HCT116 (cell line): Measurements from ENCODE around the gene PRKAG1. TPM values are rescaled to one million over a fixed set of nuclear protein-coding genes. Genes with fewer than 3 reads are reported as not detected.

ENCODE experiments used
- ATAC-seq: fragments of 200-7000 bp; cut with Tn5 transposase; 2 replicates; pipeline ENCODE4 v1.9.1; 2020; ENCODE audit warnings: mild to moderate bottlenecking, moderate library complexity
- BruUV-seq: library from RNA; stranded (reverse); fragments of 400-500 nt; replicated peaks from 2 replicates; lab custom pipeline; 2021; lab: Mats Ljungman, UMichigan
- CTCF ChIA-PET: fragments of 300-600 bp; sonication (Branson Sonifier 250); formaldehyde crosslinking; loops from one replicate; lab custom pipeline; 2021; ENCODE audit warnings: antibody characterized with exemption; lab: Charles Lee
- POLR2A ChIA-PET: fragments of 300-600, 350-600 bp; sonication (Branson Sonifier 250); formaldehyde crosslinking; loops from one replicate; lab custom pipeline; 2021; ENCODE audit warnings: antibody characterized with exemption; lab: Charles Lee
- RAD21 ChIA-PET, 2 experiments: fragments of 300-600 bp; sonication (Branson Sonifier 250); formaldehyde crosslinking; loops; one replicate each; lab custom pipeline; 2023; ENCODE audit warnings: low total read pairs in 2 of 2; ENCODE audit not compliant: uncharacterized antibody in 2 of 2, unreplicated experiment in 2 of 2, low non-redundant PET in 1 of 2; lab: Charles Lee
- DNase-seq: peaks from one replicate; pipeline ENCODE4 v3.0.0-alpha.2; 2010; ENCODE audit warnings: low read depth, low spot score
- H2AFZ ChIP-seq: fragments of 200-600 bp; shearing (Covaris generic), sonication (generic); 2 replicates; pipeline ENCODE4 v1.6.1; 2017; ENCODE audit warnings: low read depth, mixed run types, mixed read lengths, antibody characterized with exemption, low read length; ENCODE audit not compliant: poor library complexity, severe bottlenecking
- H3K27ac ChIP-seq: 2 replicates; pipeline ENCODE4 v1.5.1; 2012; ENCODE audit warnings: low read depth, low read length
- H3K27me3 ChIP-seq: fragments of 200-600 bp; sonication (generic); 2 replicates; pipeline ENCODE4 v1.6.1; 2016; ENCODE audit warnings: mixed run types, low read length, mixed read lengths; ENCODE audit not compliant: insufficient read depth
- H3K36me3 ChIP-seq, 2 experiments: fragments of 200-500 bp in 1 of 2; fragments of 200-600 bp in 1 of 2; sonication (Bioruptor generic) in 1 of 2; sonication (generic) in 1 of 2; 2 replicates each; pipeline versions ENCODE4 v1.5.1 to v1.6.1; 2014 to 2016; ENCODE audit warnings: low read length in 2 of 2, inconsistent platforms in 1 of 2, mixed read lengths in 1 of 2, mixed run types in 1 of 2; ENCODE audit not compliant: insufficient read depth in 2 of 2, control insufficient read depth in 1 of 2
- H3K4me1 ChIP-seq, 2 experiments: fragments of 200-600 bp in 1 of 2; sonication (generic) in 1 of 2; 2 replicates each; pipeline versions ENCODE4 v1.5.1 to v1.6.1; 2012 to 2017; ENCODE audit warnings: low read length in 2 of 2, inconsistent platforms in 1 of 2, mild to moderate bottlenecking in 1 of 2, mixed read lengths in 1 of 2, mixed run types in 1 of 2, moderate library complexity in 1 of 2; ENCODE audit not compliant: insufficient read depth in 2 of 2, control insufficient read depth in 1 of 2
- H3K4me2 ChIP-seq: fragments of 200-600 bp; sonication (generic); 2 replicates; pipeline ENCODE4 v1.6.1; 2017; ENCODE audit warnings: mixed run types, low read length, mixed read lengths
- H3K4me3 ChIP-seq, 2 experiments: fragments of 200-600 bp in 1 of 2; sonication (generic) in 1 of 2; replicated peaks in 1 of 2; 2 replicates each; pipeline ENCODE4 v1.5.1; 2011 to 2016; ENCODE audit warnings: low read length in 2 of 2, control low read depth in 1 of 2, low read depth in 1 of 2, mild to moderate bottlenecking in 1 of 2, mixed read lengths in 1 of 2, mixed run types in 1 of 2
- H3K79me2 ChIP-seq: fragments of 200-600 bp; sonication (generic); 2 replicates; pipeline ENCODE4 v1.6.1; 2017; ENCODE audit warnings: mild to moderate bottlenecking, mixed run types, low read length, moderate library complexity, mixed read lengths; ENCODE audit not compliant: insufficient read depth
- H3K9ac ChIP-seq: fragments of 200-600 bp; sonication (generic); 2 replicates; pipeline ENCODE4 v1.6.1; 2016; ENCODE audit warnings: low read length, mixed read lengths
- H3K9me2 ChIP-seq: fragments of 200-600 bp; sonication (generic), shearing (Covaris generic); 2 replicates; pipeline ENCODE4 v1.6.1; 2017; ENCODE audit warnings: mixed run types, mild to moderate bottlenecking, moderate library complexity; ENCODE audit not compliant: insufficient read depth
- H3K9me3 ChIP-seq, 2 experiments: fragments of 200-500 bp in 1 of 2; fragments of 200-600 bp in 1 of 2; sonication (Bioruptor generic) in 1 of 2; sonication (generic) in 1 of 2; 2 replicates each; pipeline ENCODE4 v1.6.1; 2014 to 2017; ENCODE audit warnings: low read length in 2 of 2, mixed read lengths in 2 of 2, inconsistent platforms in 1 of 2, low read depth in 1 of 2, mild to moderate bottlenecking in 1 of 2, mixed run types in 1 of 2, moderate library complexity in 1 of 2; ENCODE audit not compliant: control insufficient read depth in 1 of 2, insufficient read depth in 1 of 2
- H4K20me1 ChIP-seq: fragments of 200-600 bp; sonication (generic), shearing (Covaris generic); 2 replicates; pipeline ENCODE4 v1.6.1; 2017; ENCODE audit warnings: mixed run types, mild to moderate bottlenecking, moderate library complexity; ENCODE audit not compliant: insufficient read depth
- ATF3 ChIP-seq: IDR thresholded peaks from 2 replicates; pipeline ENCODE4 v1.6.1; 2012
- CBX3 ChIP-seq: IDR thresholded peaks from 2 replicates; pipeline ENCODE4 v1.6.1; 2012; ENCODE audit warnings: low read depth
- CEBPB ChIP-seq: IDR thresholded peaks from 2 replicates; pipeline ENCODE4 v1.6.1; 2012; ENCODE audit warnings: low read depth
- CTCF ChIP-seq, 3 experiments: fragments of 200-600 bp in 1 of 3; sonication (generic) in 1 of 3; IDR thresholded peaks in 2 of 3; conservative IDR thresholded peaks in 1 of 3; 2 replicates each; pipeline ENCODE4 v1.5.1; 2012 to 2017; ENCODE audit warnings: low read depth in 2 of 3, low read length in 2 of 3, antibody characterized with exemption in 1 of 3, borderline replicate concordance in 1 of 3, control low read depth in 1 of 3, mild to moderate bottlenecking in 1 of 3, mixed read lengths in 1 of 3, mixed run types in 1 of 3, moderate library complexity in 1 of 3; ENCODE audit not compliant: insufficient read depth in 1 of 3
- EGR1 ChIP-seq: IDR thresholded peaks from 2 replicates; pipeline ENCODE4 v1.6.1; 2012; ENCODE audit warnings: low read depth
- EZH2 ChIP-seq: fragments of 200-600 bp; sonication (generic); IDR thresholded peaks from 2 replicates; pipeline ENCODE4 v1.6.1; 2017; ENCODE audit warnings: antibody characterized with exemption, mixed run types
- EZH2phosphoT487 ChIP-seq: fragments of 200-600 bp; IDR thresholded peaks from 2 replicates; pipeline ENCODE4 v1.6.1; 2018; ENCODE audit warnings: antibody characterized with exemption, borderline replicate concordance
- FOSL1 ChIP-seq: IDR thresholded peaks from 2 replicates; pipeline ENCODE4 v1.6.1; 2012; ENCODE audit warnings: low read depth
- JUND ChIP-seq: IDR thresholded peaks from 2 replicates; pipeline ENCODE4 v1.6.1; 2012
- POLR2A ChIP-seq: IDR thresholded peaks from 2 replicates; pipeline ENCODE4 v1.7.0; 2011; ENCODE audit warnings: borderline replicate concordance; ENCODE audit not compliant: insufficient read depth, insufficient read length; ENCODE audit errors: extremely low read depth
- POLR2AphosphoS5 ChIP-seq: IDR thresholded peaks from 2 replicates; pipeline ENCODE4 v1.6.1; 2011; ENCODE audit warnings: mild to moderate bottlenecking, low read depth, low read length, moderate library complexity
- RAD21 ChIP-seq: IDR thresholded peaks from 2 replicates; pipeline ENCODE4 v1.6.1; 2012; ENCODE audit warnings: low read depth, mild to moderate bottlenecking
- SIN3A ChIP-seq: IDR thresholded peaks from 2 replicates; pipeline ENCODE4 v1.6.1; 2012; ENCODE audit warnings: low read depth
- SP1 ChIP-seq: IDR thresholded peaks from 2 replicates; pipeline ENCODE4 v1.6.1; 2012; ENCODE audit warnings: low read depth
- SRF ChIP-seq: IDR thresholded peaks from 2 replicates; pipeline ENCODE4 v1.6.1; 2012; ENCODE audit warnings: low read depth
- TCF7L2 ChIP-seq: IDR thresholded peaks from 2 replicates; pipeline ENCODE4 v1.7.0; 2011; ENCODE audit warnings: borderline replicate concordance, inconsistent platforms; ENCODE audit not compliant: insufficient read depth, insufficient read length; ENCODE audit errors: extremely low read depth
- YY1 ChIP-seq: IDR thresholded peaks from 2 replicates; pipeline ENCODE4 v1.6.1; 2011; ENCODE audit warnings: low read length, low read depth, moderate library complexity, mild to moderate bottlenecking; ENCODE audit not compliant: insufficient replicate concordance; ENCODE audit errors: extremely low read depth
- ZFX ChIP-seq: fragments of 450-650 bp; IDR thresholded peaks from 2 replicates; pipeline ENCODE4 v1.6.1; 2017
- ZNF274 ChIP-seq: fragments of 200-500 bp; sonication (Bioruptor generic); IDR thresholded peaks from 2 replicates; pipeline ENCODE4 v1.6.1; 2014; ENCODE audit warnings: mild to moderate bottlenecking, low read depth, low read length, inconsistent platforms
- intact Hi-C: fragments of 100-400 bp; cut with micrococcal nuclease; formaldehyde crosslinking; loops from 2 replicates; pipeline ENCODE4 v1.10.0; 2022
- total RNA-seq: library from RNA; stranded (reverse); gene quantifications from one replicate; pipeline ENCODE4 v1.2.1, GENCODE V29; 2021; ENCODE audit not compliant: unreplicated experiment

PRKAG1 gene
- total RNA-seq, 1 experiment from 2014 or later = 64.6 TPM

GRCh38 chr12:48982397-48983080 lies 36.0 kb downstream of the PRKAG1 start:
- no peaks in the 10 kb centered on the region for H3K9me2 ChIP-seq
- ChIA-PET RAD21 (no interaction called here), CTCF (interaction anchor here (1.4 kb wide), 2 partner anchors 9 to 129 kb away, joined by 3 to 5 read pairs; no protein-coding TSS in a partner anchor), POLR2A (no interaction called here)
- TF ChIP-seq EZH2 = no peak
- no peak for TF ChIP-seq EGR1
- no peak for TF ChIP-seq RAD21
- no peak for TF ChIP-seq SRF
- no peak for TF ChIP-seq YY1
- no peak for TF ChIP-seq CBX3
- TF ChIP-seq SP1 = no peak
- TF ChIP-seq POLR2AphosphoS5 = no peak
- no peak for TF ChIP-seq CEBPB
- no peak for TF ChIP-seq SIN3A
- no peak for TF ChIP-seq ATF3
- no peak for TF ChIP-seq JUND
- no peak for TF ChIP-seq TCF7L2
- TF ChIP-seq ZNF274 = no peak
- no peak for TF ChIP-seq CTCF (IDR thresholded peaks at IDR 0.05 in 2 of 3, conservative IDR thresholded peaks at IDR 0.05 in 1 of 3; ENCODE audit: borderline replicate concordance in 1 of 3, insufficient read depth in 1 of 3, low read depth in 2 of 3, low read length in 2 of 3)
- TF ChIP-seq ZFX = no peak
- no peak for TF ChIP-seq POLR2A
- no peak for TF ChIP-seq EZH2phosphoT487
- no peak for TF ChIP-seq FOSL1
- peaks cover 8% of the 10 kb centered on the region; the same call in 1 of the 2 replicates for H3K27me3 ChIP-seq
- DNase-seq (no peak), ATAC-seq (no peak)
- no peak overlapping the region for H2AFZ ChIP-seq
- no peak overlapping the region for H3K9ac ChIP-seq
- peaks cover 2 to 13% of the 10 kb centered on the region in 2 experiments for H3K4me1 ChIP-seq
- intact Hi-C loops = no loop called here
- no peak overlapping the region for H3K4me3 ChIP-seq
- H3K9me3 ChIP-seq = no peaks in the 10 kb centered on the region
- no peaks in the 10 kb centered on the region for H4K20me1 ChIP-seq
- no TSS peak for BruUV-seq
- no peaks in the 10 kb centered on the region for H3K36me3 ChIP-seq
- no peak overlapping the region for H3K27ac ChIP-seq
- no peak overlapping the region for H3K4me2 ChIP-seq
- H3K79me2 ChIP-seq = no peaks in the 10 kb centered on the region
